CD4-positive, alpha-beta memory T cell (primary cell): ENCODE data around the gene LRRC71. TPM values are rescaled to one million over a fixed set of nuclear protein-coding genes. Genes with fewer than 3 reads are reported as not detected.

ENCODE experiments used
- CTCF ChIA-PET: fragments of 350-600 bp; sonication (Branson Sonifier 250); formaldehyde crosslinking; loops from one replicate; lab custom pipeline; 2021; ENCODE audit warnings: inconsistent platforms; ENCODE audit not compliant: partially characterized antibody; lab: Charles Lee
- POLR2A ChIA-PET: fragments of 350-600 bp; sonication (Branson Sonifier 250); formaldehyde crosslinking; loops from one replicate; lab custom pipeline; 2021; ENCODE audit not compliant: partially characterized antibody; lab: Charles Lee
- DNase-seq, 5 donors: peaks; one replicate each; pipeline versions ENCODE4 v3.0.0 to v3.0.0-alpha.2; 2020 to 2022; ENCODE audit warnings: mixed read lengths in 1 of 5
- H3K27ac ChIP-seq: one replicate; pipeline ENCODE4 v1.7.0; 2013; ENCODE audit warnings: low read depth, low read length
- H3K27me3 ChIP-seq: 2 replicates; pipeline ENCODE4 v1.7.0; 2013; ENCODE audit warnings: mild to moderate bottlenecking, low read length, moderate library complexity; ENCODE audit not compliant: insufficient read depth
- H3K36me3 ChIP-seq: 2 replicates; pipeline ENCODE4 v1.7.0; 2013; ENCODE audit warnings: mild to moderate bottlenecking, low read length, moderate library complexity; ENCODE audit not compliant: insufficient read depth
- H3K4me1 ChIP-seq: 2 replicates; pipeline ENCODE4 v1.7.0; 2013; ENCODE audit warnings: mild to moderate bottlenecking, low read length, moderate library complexity; ENCODE audit not compliant: insufficient read depth
- H3K4me3 ChIP-seq, 2 donors: one replicate each; pipeline ENCODE4 v1.7.0; 2013; ENCODE audit warnings: low read length in 2 of 2, mild to moderate bottlenecking in 1 of 2
- H3K9me3 ChIP-seq, 2 donors: one replicate each; pipeline ENCODE4 v1.7.0; 2013; ENCODE audit warnings: low read length in 2 of 2, control low read depth in 1 of 2; ENCODE audit not compliant: control insufficient read depth in 1 of 2
- H3K27ac Mint-ChIP-seq, 7 donors: one replicate each; pipeline ENCODE4 v1.8.0; 2020 to 2021; ENCODE audit warnings: mixed read lengths in 7 of 7, mild to moderate bottlenecking in 6 of 7, inconsistent platforms in 3 of 7, moderate library complexity in 3 of 7
- H3K27me3 Mint-ChIP-seq, 2 donors: one replicate each; pipeline ENCODE4 v1.8.0; 2020 to 2021; ENCODE audit warnings: mixed read lengths in 2 of 2
- H3K36me3 Mint-ChIP-seq, 2 donors: one replicate each; pipeline ENCODE4 v1.8.0; 2020 to 2021; ENCODE audit warnings: mixed read lengths in 2 of 2, inconsistent platforms in 1 of 2, mild to moderate bottlenecking in 1 of 2
- H3K4me1 Mint-ChIP-seq, 4 donors: one replicate each; pipeline ENCODE4 v1.8.0; 2020 to 2021; ENCODE audit warnings: mixed read lengths in 4 of 4, mild to moderate bottlenecking in 1 of 4
- H3K4me3 Mint-ChIP-seq, 8 donors: one replicate each; pipeline ENCODE4 v1.8.0; 2020 to 2021; ENCODE audit warnings: mixed read lengths in 8 of 8, mild to moderate bottlenecking in 7 of 8, moderate library complexity in 6 of 8, inconsistent platforms in 3 of 8
- H3K9me3 Mint-ChIP-seq, 8 donors: one replicate each; pipeline ENCODE4 v1.8.0; 2020 to 2021; ENCODE audit warnings: mixed read lengths in 8 of 8, mild to moderate bottlenecking in 5 of 8, inconsistent platforms in 3 of 8, moderate library complexity in 1 of 8
- intact Hi-C: fragments of 100-400 bp; cut with micrococcal nuclease; formaldehyde crosslinking; loops from one replicate; pipeline ENCODE4 v1.15.1; 2023
- polyA plus RNA-seq, 2 donors: library from polyadenylated mRNA; unstranded; fragments of 300-500 nt; fragmentation: Illumina TruSeq; gene quantifications; one replicate each; pipeline ENCODE4 v1.2.3, GENCODE V29; 2021
- total RNA-seq, 2 experiments: library from RNA; stranded (reverse); gene quantifications; one replicate each; pipeline ENCODE4 v1.2.3, GENCODE V29; 2021

The LRRC71 gene
- total and polyA plus RNA-seq, 4 experiments from 2014 or later: not detected

DNA sequence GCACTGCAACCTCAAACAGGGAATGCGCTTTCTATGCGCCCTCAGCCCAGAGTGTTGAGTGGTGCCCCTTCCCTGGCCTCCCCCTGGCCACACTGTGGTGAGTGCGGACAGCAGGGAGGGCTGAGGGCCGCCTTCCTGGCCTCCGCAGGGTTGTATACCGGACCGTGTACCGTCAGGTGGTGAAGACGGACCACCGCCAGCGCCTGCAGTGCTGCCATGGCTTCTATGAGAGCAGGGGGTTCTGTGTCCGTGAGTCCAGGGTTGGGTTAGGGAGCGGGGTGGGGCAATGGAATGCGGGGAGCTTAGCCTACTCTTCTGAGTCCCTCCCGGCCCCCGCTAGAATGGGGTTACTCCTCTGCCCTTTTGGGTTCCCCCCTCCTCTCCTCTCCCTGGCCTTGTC lies 15.3 kb upstream of the LRRC71 start:
- H3K4me1 Mint-ChIP-seq: peaks cover 0 to 2% (median under 1%) of the 10 kb centered on the region in 4 donors
- DNase-seq: no peak
- H3K27ac ChIP-seq: no peak overlapping the region
- H3K4me1 ChIP-seq: no peaks in the 10 kb centered on the region
- H3K27ac Mint-ChIP-seq: peak overlapping the region in 1 of 7 donors; percentile 51
- no peaks in the 10 kb centered on the region for H3K9me3 Mint-ChIP-seq
- H3K36me3 ChIP-seq: no peaks in the 10 kb centered on the region
- ChIA-PET POLR2A (no interaction called here), CTCF (no interaction called here)
- H3K27me3 ChIP-seq: no peaks in the 10 kb centered on the region
- H3K36me3 Mint-ChIP-seq: no peaks in the 10 kb centered on the region
- no peak overlapping the region for H3K4me3 Mint-ChIP-seq
- H3K9me3 ChIP-seq: no peaks in the 10 kb centered on the region
- peaks cover 8 to 24% of the 10 kb centered on the region in 2 donors for H3K27me3 Mint-ChIP-seq
- intact Hi-C loops: no loop called here
- H3K4me3 ChIP-seq: no peak overlapping the region

DNA sequence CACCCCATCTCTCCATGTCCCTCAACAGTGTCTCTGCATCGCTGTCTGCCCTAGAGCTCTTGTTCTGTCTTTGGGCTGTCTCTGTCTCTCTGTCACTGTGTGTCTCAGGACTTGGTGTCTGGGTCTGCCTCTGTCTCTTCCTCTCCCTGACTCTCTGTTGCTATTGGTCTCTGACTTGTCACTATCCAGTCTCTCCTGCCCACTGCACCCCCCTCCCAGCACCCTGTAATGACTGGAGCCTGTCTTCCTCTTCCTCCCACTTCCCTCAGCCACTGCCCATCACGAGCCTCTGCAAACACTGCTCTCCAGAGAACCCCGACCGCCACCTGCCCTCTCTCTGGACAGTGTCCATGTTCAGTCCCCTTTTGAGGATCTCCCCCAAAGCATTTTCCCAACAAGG lies 14.8 kb upstream of the LRRC71 start:
- POLR2A ChIA-PET: no interaction called here
- CTCF ChIA-PET: no interaction called here

DNA sequence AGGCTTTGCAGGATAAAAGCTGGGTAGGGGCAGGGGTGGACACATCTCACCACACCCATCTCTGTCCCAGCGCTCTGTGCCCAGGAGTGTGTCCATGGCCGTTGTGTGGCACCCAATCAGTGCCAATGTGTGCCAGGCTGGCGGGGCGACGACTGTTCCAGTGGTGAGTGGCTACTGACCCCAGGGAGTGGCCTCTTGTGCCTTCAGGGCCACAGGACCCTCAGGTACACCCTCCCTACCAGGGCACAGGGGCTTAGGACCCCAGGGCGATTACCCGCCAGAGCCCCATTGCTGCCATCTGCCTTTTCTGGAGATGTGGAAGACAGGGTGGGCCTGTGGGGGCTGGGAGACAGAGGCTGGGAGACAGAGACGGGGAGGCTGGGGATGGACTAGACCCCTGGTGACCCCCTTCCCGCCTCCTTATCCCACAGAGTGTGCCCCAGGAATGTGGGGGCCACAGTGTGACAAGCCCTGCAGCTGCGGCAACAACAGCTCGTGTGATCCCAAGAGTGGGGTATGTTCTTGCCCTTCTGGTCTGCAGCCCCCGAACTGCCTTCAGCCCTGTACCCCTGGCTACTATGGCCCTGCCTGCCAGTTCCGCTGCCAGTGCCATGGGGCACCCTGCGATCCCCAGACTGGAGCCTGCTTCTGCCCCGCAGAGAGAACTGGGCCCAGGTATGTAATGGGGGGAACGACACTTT lies 14.1 kb upstream of the LRRC71 start:
- Mint-ChIP-seq H3K9me3 (no peaks in the 10 kb centered on the region), H3K27ac (peak overlapping the region in 1 of 7 donors; percentile 27), H3K4me1 (peaks cover 0 to 2% (median under 1%) of the 10 kb centered on the region in 4 donors), H3K4me3 (no peak overlapping the region), H3K36me3 (no peaks in the 10 kb centered on the region), H3K27me3 (peaks cover 8 to 24% of the 10 kb centered on the region in 2 donors)
- no peaks in the 10 kb centered on the region for H3K36me3 ChIP-seq
- ChIA-PET CTCF (no interaction called here), POLR2A (no interaction called here)
- no peak overlapping the region for H3K4me3 ChIP-seq
- no peaks in the 10 kb centered on the region for H3K4me1 ChIP-seq
- H3K9me3 ChIP-seq: no peaks in the 10 kb centered on the region
- DNase-seq: no peak
- intact Hi-C loops: no loop called here
- H3K27ac ChIP-seq: no peak overlapping the region
- H3K27me3 ChIP-seq: peaks cover 4% of the 10 kb centered on the region

More for the DNA sequence above, 14.8 kb upstream of the LRRC71 start:
- no peaks in the 10 kb centered on the region for H3K4me1 ChIP-seq
- Mint-ChIP-seq H3K4me3 (no peak overlapping the region), H3K36me3 (no peaks in the 10 kb centered on the region), H3K27me3 (peaks cover 8 to 25% of the 10 kb centered on the region in 2 donors), H3K9me3 (no peaks in the 10 kb centered on the region), H3K4me1 (peaks cover 0 to 2% (median under 1%) of the 10 kb centered on the region in 4 donors), H3K27ac (peak overlapping the region in 1 of 7 donors; percentile 51)
- no peaks in the 10 kb centered on the region for H3K9me3 ChIP-seq
- H3K4me3 ChIP-seq: no peak overlapping the region
- intact Hi-C loops: no loop called here
- no peak for DNase-seq
- H3K36me3 ChIP-seq: no peaks in the 10 kb centered on the region
- no peak overlapping the region for H3K27ac ChIP-seq
- H3K27me3 ChIP-seq: peaks cover 3% of the 10 kb centered on the region

DNA sequence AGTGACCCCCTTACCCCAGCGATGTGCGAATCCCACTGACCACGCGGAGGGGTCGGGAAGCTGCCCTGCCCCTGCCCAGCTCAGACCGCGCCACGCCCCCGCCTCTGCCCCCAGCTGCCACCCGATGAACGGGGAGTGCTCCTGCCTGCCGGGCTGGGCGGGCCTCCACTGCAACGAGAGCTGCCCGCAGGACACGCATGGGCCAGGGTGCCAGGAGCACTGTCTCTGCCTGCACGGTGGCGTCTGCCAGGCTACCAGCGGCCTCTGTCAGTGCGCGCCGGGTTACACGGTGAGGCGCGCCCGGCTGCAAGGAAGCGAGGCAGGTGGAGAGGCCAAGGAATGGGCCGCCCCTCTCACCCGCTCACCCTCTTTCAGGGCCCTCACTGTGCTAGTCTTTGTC lies 11.9 kb upstream of the LRRC71 start:
- intact Hi-C loops: no loop called here
- H3K27me3 ChIP-seq: peaks cover 4% of the 10 kb centered on the region
- no peak overlapping the region for H3K4me3 Mint-ChIP-seq

DNA sequence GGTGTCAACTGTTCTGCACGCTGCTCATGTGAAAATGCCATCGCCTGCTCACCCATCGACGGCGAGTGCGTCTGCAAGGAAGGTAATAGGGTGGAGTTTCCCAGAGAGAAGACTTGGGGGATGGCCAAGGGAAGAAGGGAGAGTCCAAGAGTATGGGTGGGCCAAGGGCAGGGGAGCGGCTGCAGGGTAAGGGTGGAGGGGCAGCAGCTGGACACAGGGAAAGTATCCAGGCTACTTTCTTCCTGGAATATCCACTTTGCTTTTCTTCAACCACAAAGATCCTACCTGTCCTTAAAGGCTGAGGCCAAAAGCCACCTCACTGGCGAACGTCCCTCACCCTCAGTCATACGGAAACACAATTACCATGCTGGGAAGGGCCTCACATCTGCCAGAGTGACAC lies 11.5 kb upstream of the LRRC71 start:
- Histone ChIP-seq H3K27ac (no peak overlapping the region), H3K4me3 (no peak overlapping the region), H3K9me3 (no peaks in the 10 kb centered on the region), H3K4me1 (no peaks in the 10 kb centered on the region), H3K27me3 (peaks cover 4% of the 10 kb centered on the region), H3K36me3 (no peaks in the 10 kb centered on the region)
- intact Hi-C loops: no loop called here
- no peaks in the 10 kb centered on the region for H3K9me3 Mint-ChIP-seq
- peak overlapping the region in 1 of 7 donors; percentile 72 for H3K27ac Mint-ChIP-seq
- ChIA-PET CTCF (interaction anchor here (0.8 to 4.7 kb wide), 5 partner anchors 19 to 165 kb away, joined by 3 to 38 read pairs (median 4); no protein-coding TSS in a partner anchor), POLR2A (no interaction called here)
- peak in 1 of 5 donors; percentile 22 for DNase-seq
- H3K27me3 Mint-ChIP-seq: peaks cover 8 to 18% of the 10 kb centered on the region in 2 donors
- no peaks in the 10 kb centered on the region for H3K36me3 Mint-ChIP-seq
- H3K4me3 Mint-ChIP-seq: no peak overlapping the region
- peaks cover 0 to 2% (median under 1%) of the 10 kb centered on the region in 4 donors for H3K4me1 Mint-ChIP-seq

More for the DNA sequence above, 11.9 kb upstream of the LRRC71 start:
- Histone ChIP-seq H3K9me3 (no peaks in the 10 kb centered on the region), H3K27ac (no peak overlapping the region), H3K4me3 (no peak overlapping the region), H3K36me3 (no peaks in the 10 kb centered on the region), H3K4me1 (no peaks in the 10 kb centered on the region)
- peak in 1 of 5 donors; percentile 20 for DNase-seq
- CTCF ChIA-PET: interaction anchor here (1.6 kb wide), 1 partner anchor 49 kb away, joined by 4 read pairs; no protein-coding TSS in a partner anchor
- H3K27me3 Mint-ChIP-seq: peaks cover 8 to 19% of the 10 kb centered on the region in 2 donors
- H3K9me3 Mint-ChIP-seq: no peaks in the 10 kb centered on the region
- peak overlapping the region in 1 of 7 donors; percentile 72 for H3K27ac Mint-ChIP-seq
- H3K36me3 Mint-ChIP-seq: no peaks in the 10 kb centered on the region
- H3K4me1 Mint-ChIP-seq: peaks cover 0 to 2% (median under 1%) of the 10 kb centered on the region in 4 donors
- POLR2A ChIA-PET: no interaction called here

DNA sequence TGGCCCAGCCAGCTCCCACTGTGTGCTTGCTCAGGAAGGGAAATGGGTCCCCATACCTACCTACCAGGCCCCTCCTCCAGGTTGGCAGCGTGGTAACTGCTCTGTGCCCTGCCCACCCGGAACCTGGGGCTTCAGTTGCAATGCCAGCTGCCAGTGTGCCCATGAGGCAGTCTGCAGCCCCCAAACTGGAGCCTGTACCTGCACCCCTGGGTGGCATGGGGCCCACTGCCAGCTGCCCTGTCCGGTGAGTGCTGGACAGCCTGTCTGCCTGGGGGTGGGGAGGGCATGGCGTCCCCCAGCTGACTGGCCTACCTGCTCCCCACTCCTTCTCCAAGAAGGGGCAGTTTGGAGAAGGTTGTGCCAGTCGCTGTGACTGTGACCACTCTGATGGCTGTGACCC lies 10.8 kb upstream of the LRRC71 start:
- ChIA-PET CTCF (interaction anchor here (0.8 to 4.7 kb wide), 5 partner anchors 19 to 165 kb away, joined by 3 to 38 read pairs (median 3); no protein-coding TSS in a partner anchor), POLR2A (no interaction called here)
- Histone ChIP-seq H3K36me3 (no peaks in the 10 kb centered on the region), H3K27me3 (peaks cover 4% of the 10 kb centered on the region), H3K27ac (no peak overlapping the region), H3K4me3 (no peak overlapping the region), H3K4me1 (no peaks in the 10 kb centered on the region), H3K9me3 (no peaks in the 10 kb centered on the region)
- intact Hi-C loops: loop anchor here (1.0 kb wide), 1 partner anchor 61 kb away; no protein-coding TSS in a partner anchor
- Mint-ChIP-seq H3K27ac (no peak overlapping the region), H3K4me3 (no peak overlapping the region), H3K36me3 (no peaks in the 10 kb centered on the region), H3K9me3 (no peaks in the 10 kb centered on the region), H3K27me3 (peaks cover 10 to 22% of the 10 kb centered on the region in 2 donors), H3K4me1 (peaks cover 0 to 2% (median under 1%) of the 10 kb centered on the region in 4 donors)
- no peak for DNase-seq

DNA sequence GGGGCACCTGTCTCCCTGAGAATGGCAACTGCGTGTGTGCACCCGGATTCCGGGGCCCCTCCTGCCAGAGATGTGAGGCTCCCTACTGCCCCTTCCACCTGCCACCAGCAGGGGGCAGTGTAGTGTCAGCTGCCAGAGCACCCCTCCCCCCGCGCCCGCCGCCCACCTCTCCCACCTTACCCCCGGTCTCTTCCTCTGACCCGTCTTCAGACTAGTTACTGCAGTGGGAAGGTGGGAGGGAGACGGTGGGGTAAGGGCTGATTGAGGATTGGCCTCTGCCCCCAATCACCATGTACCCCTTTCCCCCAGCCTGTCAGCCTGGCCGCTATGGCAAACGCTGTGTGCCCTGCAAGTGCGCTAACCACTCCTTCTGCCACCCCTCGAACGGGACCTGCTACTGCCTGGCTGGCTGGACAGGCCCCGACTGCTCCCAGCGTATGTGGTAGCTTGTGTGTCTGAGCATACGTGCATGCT lies 10.1 kb upstream of the LRRC71 start:
- ChIA-PET POLR2A (interaction anchor here (0.7 kb wide), 1 partner anchor 60 kb away, joined by 3 read pairs; no protein-coding TSS in a partner anchor), CTCF (interaction anchor here (0.7 to 4.7 kb wide), 12 partner anchors 12 to 164 kb away, joined by 3 to 38 read pairs (median 4); no protein-coding TSS in a partner anchor)
- Mint-ChIP-seq H3K9me3 (no peaks in the 10 kb centered on the region), H3K27me3 (peaks cover 11 to 24% of the 10 kb centered on the region in 2 donors), H3K27ac (peak overlapping the region in 1 of 7 donors; percentile 48), H3K4me1 (peaks cover 0 to 2% (median under 1%) of the 10 kb centered on the region in 4 donors), H3K4me3 (no peak overlapping the region), H3K36me3 (no peaks in the 10 kb centered on the region)
- H3K36me3 ChIP-seq: no peaks in the 10 kb centered on the region
- no peak overlapping the region for H3K27ac ChIP-seq
- no peak overlapping the region for H3K4me3 ChIP-seq
- DNase-seq: peak; percentile 36 to 52 (median 46)
- H3K9me3 ChIP-seq: no peaks in the 10 kb centered on the region
- no peaks in the 10 kb centered on the region for H3K4me1 ChIP-seq
- peaks cover 4% of the 10 kb centered on the region for H3K27me3 ChIP-seq
- intact Hi-C loops: loop anchor here (1.0 kb wide), 1 partner anchor 60 kb away; no protein-coding TSS in a partner anchor
